Psoas muscle (tissue), 8 donors: ENCODE results near the gene GLYAT. TPM values are rescaled to one million over a fixed set of nuclear protein-coding genes. Genes with fewer than 3 reads are reported as not detected.
"Not testable (repeated sequence)": the region's sequence is repeated elsewhere in the genome, so short reads cannot be mapped to it uniquely, and the experiment has no call there.

Source experiments
- ATAC-seq, 4 donors: fragments of 200-7000 bp; cut with Tn5 transposase; one replicate each; pipeline ENCODE4 v1.9.1; 2020; ENCODE audit warnings: moderate library complexity in 3 of 4, mild to moderate bottlenecking in 2 of 4
- DNase-seq, 2 donors: peaks; one replicate each; pipeline ENCODE4 v3.0.0-alpha.2; 2020
- H3K27ac ChIP-seq: fragments of 200-600 bp; one replicate; pipeline ENCODE4 v1.8.0; 2022
- H3K27me3 ChIP-seq, 3 donors: fragments of 200-600 bp in 1 of 3; one replicate each; pipeline versions ENCODE4 v1.6.1 to v1.8.0; 2013 to 2022; ENCODE audit warnings: low read length in 2 of 3, mild to moderate bottlenecking in 2 of 3, moderate library complexity in 1 of 3; ENCODE audit not compliant: insufficient read depth in 3 of 3
- H3K36me3 ChIP-seq, 2 donors: fragments of 200-600 bp in 1 of 2; one replicate each; pipeline versions ENCODE4 v1.6.1 to v1.8.0; 2013 to 2022; ENCODE audit warnings: low read depth in 1 of 2, mild to moderate bottlenecking in 1 of 2, moderate library complexity in 1 of 2; ENCODE audit not compliant: insufficient read depth in 1 of 2
- H3K4me1 ChIP-seq: fragments of 200-600 bp; one replicate; pipeline ENCODE4 v1.8.0; 2022
- H3K4me3 ChIP-seq: fragments of 200-600 bp; one replicate; pipeline ENCODE4 v1.8.0; 2022; ENCODE audit warnings: mild to moderate bottlenecking
- H3K9me3 ChIP-seq: fragments of 200-600 bp; one replicate; pipeline ENCODE4 v1.8.0; 2022
- WGBS, 3 donors: extraction: QIAGEN DNeasy Blood & Tissue Kit; methylation state at CpG; one replicate each; pipeline versions ENCODE4 v1.1.6 to v1.1.7; 2013; 5-methylcytosine and 5-hydroxymethylcytosine counted together
- intact Hi-C, 2 donors: fragments of 100-400 bp; cut with DNase I; formaldehyde crosslinking; loops; one replicate each; pipeline versions ENCODE4 v1.11.0 to v1.14.2; 2022
- polyA plus RNA-seq, 3 donors: library from polyadenylated mRNA; stranded (reverse); fragments of 200-250 nt; gene quantifications; one replicate each; pipeline ENCODE4 v1.2.3, GENCODE V29; 2013
- total RNA-seq, 4 donors: library from RNA; stranded (reverse); fragmentation: NEBNext Ultra II Directional in 2 of 4; extraction: Animal tissue kit (Norgen Biotek cat#: 25700) in 2 of 4; gene quantifications; one replicate each; pipeline versions ENCODE4 v1.2.1 to v1.2.4, GENCODE V29; 2021 to 2023
- TF ChIP-seq, protein P1 (sequence below): fragments of 200-600 bp; IDR thresholded peaks from one replicate; pipeline ENCODE4 v1.8.0; 2022; ENCODE audit warnings: antibody characterized with exemption
- donor health status: healthy with polysubstance abuse.
- donor health status: DM: no; HTN: no; CAD: no; lungs with moderate emphysema.
- donor health status: Bipolar disorder and iron deficiency.
- donor health status: healthy.
- donor health status: DM: yes; HTN: yes; CAD: no.
- donor health status: DM: no; HTN: no; CAD: no.
- donor health status: DM: no; HTN: no; CAD: no.
- donor health status: DM: yes; HTN: yes; CAD: no.

GLYAT gene
- total and polyA plus RNA-seq, 7 donors: 0.03 to 0.54 TPM; not detected in 5

DNA sequence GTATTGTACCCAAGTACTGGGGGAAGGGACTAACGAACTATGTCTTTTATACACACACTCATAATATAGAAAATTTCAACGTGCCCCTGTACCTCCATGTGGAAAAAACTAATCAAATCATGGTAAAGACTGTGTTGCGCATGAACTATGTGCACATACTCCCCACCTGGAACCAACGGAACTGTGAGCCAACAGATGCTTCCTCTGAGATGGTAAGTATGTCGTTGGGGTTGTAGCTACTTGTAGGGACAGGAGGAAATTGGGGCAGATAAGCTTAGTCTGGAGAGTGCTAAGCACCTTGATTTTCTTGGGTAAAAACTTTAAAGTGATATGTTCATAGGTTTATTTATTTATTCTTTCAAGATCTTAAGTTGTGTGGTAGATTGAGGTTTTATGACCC, 40.1 kb downstream of the GLYAT start:
- H3K9me3 ChIP-seq: no peaks in the 10 kb centered on the region
- DNase-seq (no peak), ATAC-seq (no peak)
- no peak overlapping the region for H3K27ac ChIP-seq
- TF ChIP-seq, protein P1, sequence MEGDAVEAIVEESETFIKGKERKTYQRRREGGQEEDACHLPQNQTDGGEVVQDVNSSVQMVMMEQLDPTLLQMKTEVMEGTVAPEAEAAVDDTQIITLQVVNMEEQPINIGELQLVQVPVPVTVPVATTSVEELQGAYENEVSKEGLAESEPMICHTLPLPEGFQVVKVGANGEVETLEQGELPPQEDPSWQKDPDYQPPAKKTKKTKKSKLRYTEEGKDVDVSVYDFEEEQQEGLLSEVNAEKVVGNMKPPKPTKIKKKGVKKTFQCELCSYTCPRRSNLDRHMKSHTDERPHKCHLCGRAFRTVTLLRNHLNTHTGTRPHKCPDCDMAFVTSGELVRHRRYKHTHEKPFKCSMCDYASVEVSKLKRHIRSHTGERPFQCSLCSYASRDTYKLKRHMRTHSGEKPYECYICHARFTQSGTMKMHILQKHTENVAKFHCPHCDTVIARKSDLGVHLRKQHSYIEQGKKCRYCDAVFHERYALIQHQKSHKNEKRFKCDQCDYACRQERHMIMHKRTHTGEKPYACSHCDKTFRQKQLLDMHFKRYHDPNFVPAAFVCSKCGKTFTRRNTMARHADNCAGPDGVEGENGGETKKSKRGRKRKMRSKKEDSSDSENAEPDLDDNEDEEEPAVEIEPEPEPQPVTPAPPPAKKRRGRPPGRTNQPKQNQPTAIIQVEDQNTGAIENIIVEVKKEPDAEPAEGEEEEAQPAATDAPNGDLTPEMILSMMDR: no peak
- no peaks in the 10 kb centered on the region for H3K27me3 ChIP-seq
- no peaks in the 10 kb centered on the region for H3K4me1 ChIP-seq
- WGBS, 3 donors: 66 to 71% (median 67%) methylated on average over 5 of the region's 5 CpGs
- intact Hi-C loops: no loop called here
- H3K4me3 ChIP-seq: no peak overlapping the region
- no peaks in the 10 kb centered on the region for H3K36me3 ChIP-seq

DNA sequence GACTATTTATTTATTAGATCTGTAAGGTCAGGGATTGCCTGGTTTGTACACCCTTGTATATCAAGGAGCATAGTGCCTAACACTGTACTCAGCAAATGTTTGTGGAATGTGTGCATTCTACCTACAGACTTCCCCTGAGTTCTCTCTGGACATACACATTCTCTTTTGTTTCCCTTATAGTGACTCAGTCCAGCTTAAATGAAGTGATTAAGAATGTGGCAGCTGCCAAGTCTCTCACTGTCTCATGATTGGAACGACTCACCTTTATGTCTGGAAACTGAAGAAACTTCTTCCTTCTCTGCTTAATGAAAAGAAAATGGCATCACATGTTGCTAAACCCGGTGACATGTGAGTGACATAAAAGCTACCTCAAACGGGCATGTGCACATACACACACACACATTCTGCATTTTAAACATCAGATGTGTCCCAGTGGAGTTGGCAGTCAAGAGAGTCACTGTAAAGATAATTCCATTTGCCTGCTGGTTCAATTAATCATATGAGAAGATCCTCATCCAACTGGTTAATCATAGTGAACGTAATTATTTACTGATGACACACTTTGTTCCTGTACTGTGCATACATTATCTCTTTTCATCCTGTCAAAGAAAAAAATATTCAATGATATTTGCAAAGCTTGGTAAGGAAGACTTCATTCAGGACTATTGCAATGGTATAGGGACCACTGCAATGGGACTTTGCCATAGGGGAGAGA, 42.8 kb downstream of the GLYAT start:
- Histone ChIP-seq H3K27me3 (no peaks in the 10 kb centered on the region), H3K9me3 (no peaks in the 10 kb centered on the region), H3K4me3 (no peak overlapping the region), H3K27ac (no peak overlapping the region), H3K4me1 (no peaks in the 10 kb centered on the region), H3K36me3 (no peaks in the 10 kb centered on the region)
- 60 to 73% (median 71%) methylated on average over 4 of the region's 4 CpGs for WGBS, 3 donors
- ATAC-seq (no peak), DNase-seq (no peak)
- TF ChIP-seq, protein P1: no peak
- intact Hi-C loops: no loop called here

DNA sequence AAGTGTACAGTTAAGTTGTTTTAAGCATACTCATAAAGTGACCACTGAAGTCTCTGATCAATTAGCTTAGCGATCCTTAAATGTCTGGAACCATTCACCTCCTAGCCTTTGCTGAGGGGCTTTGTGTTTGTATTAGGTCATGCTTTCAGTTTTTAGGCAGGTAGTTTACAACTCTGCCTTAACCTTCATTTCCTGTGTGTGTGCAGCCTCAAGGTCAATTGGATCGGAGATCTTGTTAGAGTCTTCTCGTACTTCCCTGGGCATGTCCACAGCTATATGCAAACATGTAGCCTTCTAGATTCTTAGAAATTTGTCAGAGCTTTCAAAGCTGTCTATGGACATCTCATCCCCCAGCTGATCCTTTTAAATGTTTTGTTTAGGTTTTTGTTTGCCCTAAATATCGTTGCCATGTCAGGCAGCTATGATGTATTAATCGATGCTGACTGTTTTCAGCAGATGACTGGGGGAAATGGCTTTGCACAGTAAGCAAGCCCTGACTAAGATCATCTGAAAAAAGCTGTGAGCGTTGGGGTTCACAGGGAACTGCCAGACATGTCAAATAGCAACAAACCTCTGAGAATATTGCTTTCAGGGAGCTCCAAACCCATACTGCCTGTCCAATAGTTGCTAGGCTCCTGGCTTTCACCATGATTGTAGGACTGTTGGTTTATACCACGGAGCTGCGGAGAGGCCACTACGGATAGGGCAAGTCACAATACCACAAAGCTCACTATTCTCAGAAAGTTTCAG, 45.6 kb downstream of the GLYAT start:
- H3K4me1 ChIP-seq: no peaks in the 10 kb centered on the region

DNA sequence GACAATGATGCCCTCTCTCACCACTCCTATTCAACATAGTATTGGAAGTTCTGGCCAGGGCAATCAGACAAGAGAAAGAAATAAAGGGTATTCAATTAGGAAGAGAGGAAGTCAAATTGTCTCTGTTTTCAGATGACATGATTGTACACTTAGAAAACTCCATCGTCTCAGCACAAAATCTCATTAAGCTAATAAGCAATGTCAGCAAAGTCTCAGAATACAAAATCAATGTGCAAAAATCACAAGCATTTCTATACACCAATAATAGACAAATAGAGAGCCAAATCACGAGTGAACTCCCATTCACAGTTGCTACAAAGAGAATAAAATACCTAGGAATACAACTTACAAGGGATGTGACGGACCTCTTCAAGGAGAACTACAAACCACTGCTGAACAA, 49.1 kb downstream of the GLYAT start:
- intact Hi-C loops, H3K27me3 ChIP-seq, ATAC-seq, DNase-seq, H3K9me3 ChIP-seq, H3K27ac ChIP-seq, H3K36me3 ChIP-seq, H3K4me3 ChIP-seq, H3K4me1 ChIP-seq: not testable (repeated sequence)
- WGBS, 3 donors: 78 to 82% (median 79%) methylated on average over 3 of the region's 3 CpGs

More for the DNA sequence above, 45.6 kb downstream of the GLYAT start:
- no peak for DNase-seq
- ATAC-seq: no peak
- intact Hi-C loops: no loop called here
- peaks cover 7% of the 10 kb centered on the region for H3K9me3 ChIP-seq
- TF ChIP-seq, protein P1: no peak
- no peak overlapping the region for H3K27ac ChIP-seq
- H3K4me3 ChIP-seq: no peak overlapping the region
- WGBS, 3 donors: 69 to 75% (median 74%) methylated on average over 9 of the region's 9 CpGs
- no peaks in the 10 kb centered on the region for H3K27me3 ChIP-seq
- H3K36me3 ChIP-seq: no peaks in the 10 kb centered on the region

DNA sequence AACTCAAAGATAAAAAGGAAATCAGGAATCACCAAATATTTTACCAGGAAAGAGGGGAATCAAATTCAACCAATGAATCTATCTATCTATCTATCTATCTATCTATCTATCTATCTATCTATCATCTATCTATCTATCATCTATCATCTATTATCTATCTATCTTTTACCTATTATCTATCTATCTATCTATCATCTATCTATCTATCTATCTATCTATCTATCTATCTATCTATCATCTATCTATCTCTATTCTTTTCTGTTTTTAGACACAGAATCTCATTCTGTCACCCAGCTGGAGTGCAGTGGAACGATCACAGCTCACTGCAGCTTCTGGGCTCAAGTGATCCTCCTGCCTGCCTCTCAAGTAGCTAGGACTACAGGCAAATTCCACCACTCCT, 54.2 kb downstream of the GLYAT start:
- not testable (repeated sequence) for H3K4me1 ChIP-seq, DNase-seq, H3K27me3 ChIP-seq, H3K9me3 ChIP-seq, H3K27ac ChIP-seq, H3K4me3 ChIP-seq, ATAC-seq, H3K36me3 ChIP-seq
- WGBS, 3 donors: 60 to 64% (median 63%) methylated on average over 1 of the region's 1 CpG
- intact Hi-C loops: loop anchor here in 1 of 2 donors (5.0 kb wide), 1 partner anchor 105 kb away; no protein-coding TSS in a partner anchor
